ENCODE data around the gene NDUFA12.
"Not testable (repeated sequence)": the region's sequence is repeated elsewhere in the genome, so short reads cannot be mapped to it uniquely, and the experiment has no call there.

Gene NDUFA12

GRCh38 chr12:95003213-95003920 is at the start of gene NDUFA12:
NDUFA12 (minus strand) TSS chr12:95003697; CDS start chr12:95003680, 17 bp downstream.
- DNase-seq: peak; percentile 96

- DNase-seq: no peak
Observed at GRCh38 chr12:95051241-95051640, 47.7 kb upstream of the NDUFA12 start.

- DNase-seq: no peak
Observed at GRCh38 chr12:95037906-95038305, 34.4 kb upstream of the NDUFA12 start.

GRCh38 chr12:95034750-95035149 is 31.3 kb upstream of the NDUFA12 start:
- no peak for DNase-seq

GRCh38 chr12:95022477-95022876 is 19.0 kb upstream of the NDUFA12 start:
- DNase-seq: no peak

GRCh38 chr12:95017482-95017881 is 14.0 kb upstream of the NDUFA12 start:
- DNase-seq: no peak

GRCh38 chr12:95016120-95016519 is 12.6 kb upstream of the NDUFA12 start:
- no peak for DNase-seq

- DNase-seq: no peak
Observed at GRCh38 chr12:95014554-95014953, 11.1 kb upstream of the NDUFA12 start.

GRCh38 chr12:95006206-95006605 is 2.7 kb upstream of the NDUFA12 start:
- DNase-seq: no peak

- no peak for DNase-seq
Observed at GRCh38 chr12:95004610-95005009, 1.1 kb upstream of the NDUFA12 start.

GRCh38 chr12:95003921-95004272 is 400 bp upstream of the NDUFA12 start:
- no peak for DNase-seq

- DNase-seq: no peak
Observed at GRCh38 chr12:95002754-95003153, 743 bp downstream of the NDUFA12 start.

GRCh38 chr12:94998326-94998725 is 5.2 kb downstream of the NDUFA12 start:
- DNase-seq: no peak

- no peak for DNase-seq
Observed at GRCh38 chr12:94997726-94998125, 5.8 kb downstream of the NDUFA12 start.

GRCh38 chr12:94997061-94997460 is 6.4 kb downstream of the NDUFA12 start:
- DNase-seq: no peak

GRCh38 chr12:94994312-94994711 is 9.2 kb downstream of the NDUFA12 start:
- peak; percentile 63 for DNase-seq

GRCh38 chr12:94993855-94994254 is 9.6 kb downstream of the NDUFA12 start:
- DNase-seq: not testable (repeated sequence)

- no peak for DNase-seq
Observed at GRCh38 chr12:94990222-94990621, 13.3 kb downstream of the NDUFA12 start.

- no peak for DNase-seq
Observed at GRCh38 chr12:94988471-94988870, 15.0 kb downstream of the NDUFA12 start.

GRCh38 chr12:94987801-94988200 is 15.7 kb downstream of the NDUFA12 start:
- DNase-seq: no peak

- DNase-seq: no peak
Observed at GRCh38 chr12:94987076-94987669, 16.3 kb downstream of the NDUFA12 start.

GRCh38 chr12:94985099-94985498 is 18.4 kb downstream of the NDUFA12 start:
- DNase-seq: not testable (repeated sequence)

GRCh38 chr12:94983321-94983720 is 20.2 kb downstream of the NDUFA12 start:
- DNase-seq: no peak

- DNase-seq: no peak
Observed at GRCh38 chr12:94982456-94982855, 21.0 kb downstream of the NDUFA12 start.

GRCh38 chr12:94980577-94980976 is 22.9 kb downstream of the NDUFA12 start:
- peak; percentile 41 for DNase-seq

All from fibroblast of skin of right biceps (primary cell).